K562 (cell line): Measurements from ENCODE around the gene SAP30L. TPM values are rescaled to one million over a fixed set of nuclear protein-coding genes. Genes with fewer than 3 reads are reported as not detected.

Experiments
- ATAC-seq: fragments of 200-7000 bp; cut with Tn5 transposase; 3 replicates; pipeline ENCODE4 v1.9.1; 2020; ENCODE audit warnings: moderate library complexity
- BruUV-seq: library from RNA; stranded (reverse); fragments of 400-500 nt; replicated peaks from 2 replicates; lab custom pipeline; 2021; lab: Mats Ljungman, UMichigan
- CTCF ChIA-PET: fragments of 300-600 bp; formaldehyde crosslinking; extraction: SDS; loops from one replicate; lab custom pipeline; 2021; ENCODE audit warnings: low intra/inter-chr PET ratio; lab: Yijun Ruan, JAX
- POLR2A ChIA-PET: fragments of 300-600, 350-650 bp; sonication (Branson Sonifier 250); formaldehyde crosslinking; extraction: SDS; loops from one replicate; lab custom pipeline; 2021; ENCODE audit warnings: antibody characterized with exemption, inconsistent platforms; lab: Yijun Ruan, JAX
- DNase-seq, 4 experiments: peaks; one replicate each; pipeline versions ENCODE4 v3.0.0 to v3.0.0-alpha.2; 2011 to 2018; ENCODE audit warnings: low spot score in 3 of 4, mixed read lengths in 3 of 4; ENCODE audit errors: extremely low read depth in 1 of 4
- FAIRE-seq: peaks from 2 replicates; lab custom pipeline; 2011; peaks lifted over from hg19 to GRCh38; lab: Jason Lieb, UNC
- H2AFZ ChIP-seq: 2 replicates; pipeline ENCODE4 v1.6.0; 2011; ENCODE audit warnings: low read depth, low read length, control low read depth, inconsistent platforms
- H3K27ac ChIP-seq: fragments of 200-600 bp; 3 replicates; pipeline ENCODE4 v1.8.0; 2011; ENCODE audit warnings: low read depth, mild to moderate bottlenecking, control low read depth, inconsistent platforms, low read length, moderate library complexity, mixed read lengths; ENCODE audit errors: extremely low read depth
- H3K27me3 ChIP-seq, 2 experiments: fragments of 300-600 bp in 1 of 2; 2 replicates in 1 of 2; 3 replicates in 1 of 2; pipeline versions ENCODE4 v1.6.0 to v1.8.0; 2011; ENCODE audit warnings: inconsistent platforms in 2 of 2, low read length in 2 of 2, mild to moderate bottlenecking in 1 of 2, mixed read lengths in 1 of 2, moderate library complexity in 1 of 2; ENCODE audit not compliant: control insufficient read depth in 2 of 2, insufficient read depth in 2 of 2
- H3K36me3 ChIP-seq: fragments of 300-600 bp; 3 replicates; pipeline ENCODE4 v1.8.0; 2011; ENCODE audit warnings: mild to moderate bottlenecking, low read length, inconsistent platforms; ENCODE audit not compliant: control insufficient read depth, insufficient read depth
- H3K4me1 ChIP-seq, 2 experiments: fragments of 200-600 bp in 1 of 2; replicated peaks in 1 of 2; 2 replicates in 1 of 2; 3 replicates in 1 of 2; pipeline versions ENCODE4 v1.5.1 to v1.8.0; 2011; ENCODE audit warnings: inconsistent platforms in 2 of 2, low read length in 2 of 2, mild to moderate bottlenecking in 1 of 2, mixed read lengths in 1 of 2, moderate library complexity in 1 of 2; ENCODE audit not compliant: control insufficient read depth in 2 of 2, insufficient read depth in 2 of 2
- H3K4me2 ChIP-seq: 2 replicates; pipeline ENCODE4 v1.6.1; 2011; ENCODE audit warnings: low read length, control low read depth, inconsistent platforms, mixed read lengths; ENCODE audit not compliant: insufficient read depth
- H3K4me3 ChIP-seq: fragments of 200-600 bp; sonication (generic), shearing (Covaris generic); 2 replicates; pipeline ENCODE4 v1.5.1; 2016; ENCODE audit warnings: control low read depth, inconsistent platforms
- H3K79me2 ChIP-seq: fragments of 200-600 bp; 3 replicates; pipeline ENCODE4 v1.8.0; 2011; ENCODE audit warnings: low read length, inconsistent platforms; ENCODE audit not compliant: control insufficient read depth, insufficient read depth
- H3K9ac ChIP-seq, 2 experiments: 2 replicates each; pipeline versions ENCODE4 v1.6.0 to v1.6.1; 2011; ENCODE audit warnings: low read depth in 2 of 2, low read length in 2 of 2, control low read depth in 1 of 2, inconsistent platforms in 1 of 2, mild to moderate bottlenecking in 1 of 2, mixed read lengths in 1 of 2; ENCODE audit not compliant: insufficient read depth in 1 of 2
- H3K9me1 ChIP-seq: one replicate; pipeline ENCODE4 v1.6.0; 2011; ENCODE audit warnings: inconsistent platforms, mild to moderate bottlenecking, low read length, moderate library complexity; ENCODE audit not compliant: control insufficient read depth, insufficient read depth
- H3K9me3 ChIP-seq: replicated peaks from 2 replicates; pipeline ENCODE4 v1.5.1; 2011; ENCODE audit warnings: low read depth, low read length, inconsistent platforms; ENCODE audit not compliant: control insufficient read depth, insufficient read depth
- H4K20me1 ChIP-seq: replicated peaks from 2 replicates; pipeline ENCODE4 v1.6.1; 2011; ENCODE audit warnings: low read length, inconsistent platforms, mixed read lengths; ENCODE audit not compliant: control insufficient read depth, insufficient read depth
- GATAD2B ChIP-seq: fragments of 450-650 bp; IDR thresholded peaks from 2 replicates; pipeline ENCODE4 v1.6.1; 2017; ENCODE audit warnings: mild to moderate bottlenecking, borderline replicate concordance
- GTF2A2 ChIP-seq: IDR thresholded peaks from 2 replicates; pipeline ENCODE4 v1.6.1; 2016; ENCODE audit warnings: mild to moderate bottlenecking, missing genetic modification characterization, missing compliant biosample characterization
- MCM7 ChIP-seq, 2 experiments: fragments of 450-650 bp; IDR thresholded peaks; 2 replicates each; pipeline ENCODE4 v1.6.1; 2016 to 2018
- MTA2 ChIP-seq: fragments of 450-650 bp; IDR thresholded peaks from 2 replicates; pipeline ENCODE4 v1.6.1; 2016; ENCODE audit warnings: low read depth
- POLR2AphosphoS2 ChIP-seq: IDR thresholded peaks from 2 replicates; pipeline ENCODE4 v1.6.1; 2012; ENCODE audit warnings: low read length, improper control_type of control experiment
- RFX5 ChIP-seq: IDR thresholded peaks from 2 replicates; pipeline ENCODE4 v1.6.1; 2011; ENCODE audit warnings: low read depth, mild to moderate bottlenecking, improper control_type of control experiment, low read length
- SAP30 ChIP-seq: fragments of 200-600 bp; sonication (generic); IDR thresholded peaks from 2 replicates; pipeline ENCODE4 v1.6.1; 2012; ENCODE audit warnings: borderline replicate concordance, low read depth, mild to moderate bottlenecking, moderate library complexity, low read length, control low read depth, inconsistent platforms; ENCODE audit not compliant: insufficient read depth, poor library complexity, severe bottlenecking
- SMAD2 ChIP-seq: fragments of 150-350 bp; IDR thresholded peaks from 2 replicates; pipeline ENCODE4 v1.6.1; 2014; ENCODE audit warnings: low read depth, mild to moderate bottlenecking, low read length
- TCFL5 ChIP-seq: fragments of 250-450 bp; sonication (Bioruptor Pico); conservative IDR thresholded peaks from 2 replicates; pipeline ENCODE4 v1.6.1; 2021; ENCODE audit warnings: mild to moderate bottlenecking, moderate library complexity, matching md5 sums
- ZNF408 ChIP-seq: fragments of 250-450 bp; sonication (Bioruptor Pico); IDR thresholded peaks from 2 replicates; pipeline ENCODE4 v1.4.0; 2020; ENCODE audit warnings: low read depth, mild to moderate bottlenecking, moderate library complexity
- ZNF561 ChIP-seq: fragments of 450-650 bp; formaldehyde crosslinking; conservative IDR thresholded peaks from 2 replicates; pipeline ENCODE4 v1.4.0; 2020; ENCODE audit warnings: mild to moderate bottlenecking, moderate library complexity
- ZNF76 ChIP-seq: fragments of 250-450 bp; sonication (Bioruptor Pico); IDR thresholded peaks from 2 replicates; pipeline ENCODE4 v1.4.0; 2020; ENCODE audit warnings: mild to moderate bottlenecking, moderate library complexity, borderline replicate concordance
- WGBS: fragments of 100-300 bp; shearing (Covaris generic); methylation state at CpG from one replicate; pipeline ENCODE4 v1.1.6; 2016; ENCODE audit warnings: low coverage, mixed read lengths; ENCODE audit not compliant: insufficient coverage; ENCODE audit errors: missing lambda C conversion rate; 5-methylcytosine and 5-hydroxymethylcytosine counted together
- in situ Hi-C: fragments of 300-500 bp; cut with MboI; formaldehyde crosslinking; loops from 4 replicates; pipeline ENCODE4 v1.15.0; 2018; ENCODE audit warnings: inconsistent platforms, mixed read lengths
- intact Hi-C: fragments of 100-400 bp; cut with micrococcal nuclease; formaldehyde crosslinking; loops from 2 replicates; pipeline ENCODE4 v1.14.2; 2022
- polyA plus RNA-seq, 8 experiments: library from polyadenylated mRNA; depleted of rRNA in 4 of 8; stranded (reverse) in 5 of 8; unstranded in 3 of 8; fragments of >200 nt; fragmentation: Nextera tagmentation in 2 of 8; fragmentation: Illumina TruSeq in 1 of 8; extraction: Ambion mirVana in 2 of 8; extraction: Trizol in 1 of 8; gene quantifications; 2 replicates each; pipeline versions ENCODE4 v1.2.1 to v1.2.3, GENCODE V29; 2011 to 2014; ENCODE audit warnings: inconsistent platforms in 1 of 8, missing spikeins in 1 of 8
- total RNA-seq, 7 experiments: library from RNA; depleted of rRNA in 6 of 7; stranded (reverse); fragments of >200 nt in 6 of 7; fragmentation: Illumina TruSeq in 2 of 7; extraction: Trizol in 2 of 7; gene quantifications; 2 replicates each; pipeline versions ENCODE4 v1.2.1 to v1.2.3, GENCODE V29; 2011 to 2021; ENCODE audit warnings: low replicate concordance in 1 of 7
- TF ChIP-seq, protein P1 (sequence below): fragments of 450-650 bp; formaldehyde crosslinking; IDR thresholded peaks from 2 replicates; pipeline ENCODE4 v1.4.0; 2022; ENCODE audit warnings: missing genetic modification characterization
- TF ChIP-seq, protein P2 (sequence below): fragments of 450-650 bp; IDR thresholded peaks from 2 replicates; pipeline ENCODE4 v1.6.1; 2014; ENCODE audit warnings: low read depth, mild to moderate bottlenecking, moderate library complexity, borderline replicate concordance
- TF ChIP-seq, protein P3 (sequence below): sonication (generic); formaldehyde crosslinking; IDR thresholded peaks from 2 replicates; pipeline ENCODE4 v1.8.1; 2023; ENCODE audit warnings: mild to moderate bottlenecking, missing genetic modification reagents
- TF ChIP-seq, protein P4 (sequence below): sonication (generic); formaldehyde crosslinking; IDR thresholded peaks from 2 replicates; pipeline ENCODE4 v1.8.0; 2022; ENCODE audit warnings: missing genetic modification reagents, mild to moderate bottlenecking, borderline replicate concordance

Gene SAP30L
- total and polyA plus RNA-seq, 9 of the 15 experiments (the other 6 are each of a cell fraction or from before 2014, with no cell fraction given) = 5.1 to 33.6 (median 28.1) TPM

DNA sequence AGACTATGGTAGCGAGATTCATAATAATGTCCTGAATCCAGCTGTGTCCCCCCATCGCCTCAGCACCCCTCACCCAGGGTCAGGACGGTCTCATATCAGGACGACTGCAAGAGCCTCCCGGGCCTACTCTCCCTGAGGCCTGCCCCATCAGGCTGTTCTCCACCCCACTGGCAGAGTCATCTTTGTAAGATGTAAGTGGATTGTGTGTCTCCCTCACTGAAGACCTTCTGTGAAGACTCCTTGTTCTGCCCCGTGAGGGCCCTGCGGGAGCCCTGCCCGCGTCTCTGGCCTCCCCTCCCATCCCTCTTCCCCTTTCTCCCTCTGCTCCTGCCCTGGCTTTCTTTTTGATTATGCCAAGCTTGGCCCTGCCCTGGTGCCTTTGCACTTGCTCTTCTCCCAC, 43.9 kb upstream of the SAP30L start (continued):
- TF ChIP-seq, protein P1, sequence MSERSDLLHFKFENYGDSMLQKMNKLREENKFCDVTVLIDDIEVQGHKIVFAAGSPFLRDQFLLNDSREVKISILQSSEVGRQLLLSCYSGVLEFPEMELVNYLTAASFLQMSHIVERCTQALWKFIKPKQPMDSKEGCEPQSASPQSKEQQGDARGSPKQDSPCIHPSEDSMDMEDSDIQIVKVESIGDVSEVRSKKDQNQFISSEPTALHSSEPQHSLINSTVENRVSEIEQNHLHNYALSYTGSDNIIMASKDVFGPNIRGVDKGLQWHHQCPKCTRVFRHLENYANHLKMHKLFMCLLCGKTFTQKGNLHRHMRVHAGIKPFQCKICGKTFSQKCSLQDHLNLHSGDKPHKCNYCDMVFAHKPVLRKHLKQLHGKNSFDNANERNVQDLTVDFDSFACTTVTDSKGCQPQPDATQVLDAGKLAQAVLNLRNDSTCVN (CRISPR knock-in tag) = no peak

DNA sequence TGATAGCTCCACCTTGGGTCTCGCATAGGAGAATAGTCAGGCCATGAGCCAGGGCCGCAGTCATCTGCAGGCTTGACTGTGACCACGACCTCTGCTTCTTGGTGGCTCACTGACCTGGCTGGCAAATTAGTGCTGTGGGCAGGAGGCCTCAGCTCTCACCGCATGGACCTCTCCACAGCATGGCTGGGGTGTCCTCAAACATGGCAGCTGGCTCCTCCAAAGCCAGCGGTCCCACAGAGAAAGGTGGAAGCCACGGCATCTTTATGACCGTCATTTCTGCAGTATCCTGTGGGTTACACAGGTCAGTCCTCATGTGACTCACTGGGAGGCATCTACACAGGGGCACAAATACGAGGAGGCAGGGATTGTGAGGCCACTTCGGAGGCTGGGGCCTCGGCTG, 43.2 kb upstream of the SAP30L start:
- Histone ChIP-seq H3K27me3 (no peaks in the 10 kb centered on the region), H2AFZ (no peak overlapping the region), H3K9me1 (no peaks in the 10 kb centered on the region), H3K36me3 (no peaks in the 10 kb centered on the region), H3K4me3 (no peak overlapping the region), H3K9me3 (no peaks in the 10 kb centered on the region), H3K4me1 (peaks cover 0 to 9% of the 10 kb centered on the region in 2 experiments; a peak in 3 of 5 replicates), H4K20me1 (no peaks in the 10 kb centered on the region), H3K27ac (no peak overlapping the region), H3K9ac (no peak overlapping the region), H3K79me2 (no peaks in the 10 kb centered on the region), H3K4me2 (no peak overlapping the region)
- ChIA-PET POLR2A (interaction anchor here (0.5 to 0.6 kb wide), 2 partner anchors 203 to 362 kb away, joined by 3 read pairs; no protein-coding TSS in a partner anchor), CTCF (no interaction called here)
- ATAC-seq = no peak
- BruUV-seq = no TSS peak
- no peak for FAIRE-seq
- 68% methylated on average over 10 of the region's 10 CpGs for WGBS
- intact Hi-C loops = no loop called here
- in situ Hi-C loops = no loop called here
- DNase-seq = no peak
- TF ChIP-seq SMAD2 (no peak), GATAD2B (no peak), TCFL5 (CRISPR knock-in tag) (no peak), ZNF408 (no peak), SAP30 (no peak), GTF2A2 (tag) (no peak), MCM7 (IDR thresholded peaks at IDR 0.05) (no peak), ZNF561 (no peak), RFX5 (no peak), ZNF76 (CRISPR knock-in tag) (no peak), MTA2 (no peak), POLR2AphosphoS2 (no peak)
- TF ChIP-seq, protein P2, sequence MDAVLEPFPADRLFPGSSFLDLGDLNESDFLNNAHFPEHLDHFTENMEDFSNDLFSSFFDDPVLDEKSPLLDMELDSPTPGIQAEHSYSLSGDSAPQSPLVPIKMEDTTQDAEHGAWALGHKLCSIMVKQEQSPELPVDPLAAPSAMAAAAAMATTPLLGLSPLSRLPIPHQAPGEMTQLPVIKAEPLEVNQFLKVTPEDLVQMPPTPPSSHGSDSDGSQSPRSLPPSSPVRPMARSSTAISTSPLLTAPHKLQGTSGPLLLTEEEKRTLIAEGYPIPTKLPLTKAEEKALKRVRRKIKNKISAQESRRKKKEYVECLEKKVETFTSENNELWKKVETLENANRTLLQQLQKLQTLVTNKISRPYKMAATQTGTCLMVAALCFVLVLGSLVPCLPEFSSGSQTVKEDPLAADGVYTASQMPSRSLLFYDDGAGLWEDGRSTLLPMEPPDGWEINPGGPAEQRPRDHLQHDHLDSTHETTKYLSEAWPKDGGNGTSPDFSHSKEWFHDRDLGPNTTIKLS = no peak
- TF ChIP-seq, protein P3, sequence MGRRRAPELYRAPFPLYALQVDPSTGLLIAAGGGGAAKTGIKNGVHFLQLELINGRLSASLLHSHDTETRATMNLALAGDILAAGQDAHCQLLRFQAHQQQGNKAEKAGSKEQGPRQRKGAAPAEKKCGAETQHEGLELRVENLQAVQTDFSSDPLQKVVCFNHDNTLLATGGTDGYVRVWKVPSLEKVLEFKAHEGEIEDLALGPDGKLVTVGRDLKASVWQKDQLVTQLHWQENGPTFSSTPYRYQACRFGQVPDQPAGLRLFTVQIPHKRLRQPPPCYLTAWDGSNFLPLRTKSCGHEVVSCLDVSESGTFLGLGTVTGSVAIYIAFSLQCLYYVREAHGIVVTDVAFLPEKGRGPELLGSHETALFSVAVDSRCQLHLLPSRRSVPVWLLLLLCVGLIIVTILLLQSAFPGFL (CRISPR knock-in tag) = no peak
- TF ChIP-seq, protein P4, sequence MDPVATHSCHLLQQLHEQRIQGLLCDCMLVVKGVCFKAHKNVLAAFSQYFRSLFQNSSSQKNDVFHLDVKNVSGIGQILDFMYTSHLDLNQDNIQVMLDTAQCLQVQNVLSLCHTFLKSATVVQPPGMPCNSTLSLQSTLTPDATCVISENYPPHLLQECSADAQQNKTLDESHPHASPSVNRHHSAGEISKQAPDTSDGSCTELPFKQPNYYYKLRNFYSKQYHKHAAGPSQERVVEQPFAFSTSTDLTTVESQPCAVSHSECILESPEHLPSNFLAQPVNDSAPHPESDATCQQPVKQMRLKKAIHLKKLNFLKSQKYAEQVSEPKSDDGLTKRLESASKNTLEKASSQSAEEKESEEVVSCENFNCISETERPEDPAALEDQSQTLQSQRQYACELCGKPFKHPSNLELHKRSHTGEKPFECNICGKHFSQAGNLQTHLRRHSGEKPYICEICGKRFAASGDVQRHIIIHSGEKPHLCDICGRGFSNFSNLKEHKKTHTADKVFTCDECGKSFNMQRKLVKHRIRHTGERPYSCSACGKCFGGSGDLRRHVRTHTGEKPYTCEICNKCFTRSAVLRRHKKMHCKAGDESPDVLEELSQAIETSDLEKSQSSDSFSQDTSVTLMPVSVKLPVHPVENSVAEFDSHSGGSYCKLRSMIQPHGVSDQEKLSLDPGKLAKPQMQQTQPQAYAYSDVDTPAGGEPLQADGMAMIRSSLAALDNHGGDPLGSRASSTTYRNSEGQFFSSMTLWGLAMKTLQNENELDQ (CRISPR knock-in tag) = no peak
